ENCODE results near the gene SPTBN4.

SPTBN4 gene

DNA sequence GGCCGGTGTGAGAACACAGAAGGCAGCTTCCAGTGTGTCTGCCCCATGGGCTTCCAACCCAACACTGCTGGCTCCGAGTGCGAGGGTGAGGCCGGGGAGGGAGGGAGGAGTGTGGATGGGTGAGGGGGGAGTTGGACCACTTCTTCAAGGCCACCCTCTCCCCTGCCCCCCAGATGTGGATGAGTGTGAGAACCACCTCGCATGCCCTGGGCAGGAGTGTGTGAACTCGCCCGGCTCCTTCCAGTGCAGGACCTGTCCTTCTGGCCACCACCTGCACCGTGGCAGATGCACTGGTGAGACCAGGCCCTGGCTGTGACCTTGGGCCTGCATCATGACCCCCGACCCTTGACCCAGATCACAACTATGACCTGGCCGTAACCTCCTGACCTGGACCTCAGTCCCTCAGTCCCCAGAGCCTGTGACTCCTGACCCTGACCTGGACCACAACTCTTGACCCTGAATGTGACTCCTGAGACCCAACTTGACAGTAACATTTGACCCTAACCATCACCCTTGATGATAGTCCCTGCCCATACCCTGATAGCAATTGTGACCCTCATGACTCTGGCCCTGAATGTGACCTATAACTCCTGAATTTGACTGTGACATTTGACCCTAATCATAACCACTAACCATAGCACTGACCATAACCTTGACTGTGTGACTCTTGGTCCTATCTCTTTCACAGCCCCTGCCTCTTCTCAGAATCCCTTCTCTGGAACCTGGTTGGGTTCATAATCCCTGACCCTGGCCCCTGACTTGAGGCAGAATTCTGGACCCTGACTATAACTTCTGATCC is 145.3 kb downstream of the SPTBN4 start (continued):
- TF ChIP-seq, protein P1, sequence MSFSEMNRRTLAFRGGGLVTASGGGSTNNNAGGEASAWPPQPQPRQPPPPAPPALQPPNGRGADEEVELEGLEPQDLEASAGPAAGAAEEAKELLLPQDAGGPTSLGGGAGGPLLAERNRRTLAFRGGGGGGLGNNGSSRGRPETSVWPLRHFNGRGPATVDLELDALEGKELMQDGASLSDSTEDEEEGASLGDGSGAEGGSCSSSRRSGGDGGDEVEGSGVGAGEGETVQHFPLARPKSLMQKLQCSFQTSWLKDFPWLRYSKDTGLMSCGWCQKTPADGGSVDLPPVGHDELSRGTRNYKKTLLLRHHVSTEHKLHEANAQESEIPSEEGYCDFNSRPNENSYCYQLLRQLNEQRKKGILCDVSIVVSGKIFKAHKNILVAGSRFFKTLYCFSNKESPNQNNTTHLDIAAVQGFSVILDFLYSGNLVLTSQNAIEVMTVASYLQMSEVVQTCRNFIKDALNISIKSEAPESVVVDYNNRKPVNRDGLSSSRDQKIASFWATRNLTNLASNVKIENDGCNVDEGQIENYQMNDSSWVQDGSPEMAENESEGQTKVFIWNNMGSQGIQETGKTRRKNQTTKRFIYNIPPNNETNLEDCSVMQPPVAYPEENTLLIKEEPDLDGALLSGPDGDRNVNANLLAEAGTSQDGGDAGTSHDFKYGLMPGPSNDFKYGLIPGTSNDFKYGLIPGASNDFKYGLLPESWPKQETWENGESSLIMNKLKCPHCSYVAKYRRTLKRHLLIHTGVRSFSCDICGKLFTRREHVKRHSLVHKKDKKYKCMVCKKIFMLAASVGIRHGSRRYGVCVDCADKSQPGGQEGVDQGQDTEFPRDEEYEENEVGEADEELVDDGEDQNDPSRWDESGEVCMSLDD (tag by site-specific recombination; IDR thresholded peaks at IDR 0.05), result 0 out of 2 replicates have a peak, but pooled peaks have one; percentile 16
- TF ChIP-seq ZNF366 (tag by site-specific recombination; conservative IDR thresholded peaks at IDR 0.05) (no peak), ZNF19 (tag by site-specific recombination; IDR thresholded peaks at IDR 0.05; ENCODE audit: low read depth) (no peak), ZNF777 (tag by site-specific recombination; IDR thresholded peaks at IDR 0.05; ENCODE audit: borderline replicate concordance) (no peak), ZIC2 (tag by site-specific recombination; IDR thresholded peaks at IDR 0.05) (no peak), ZBTB7A (tag by site-specific recombination; IDR thresholded peaks at IDR 0.05; ENCODE audit: low read depth) (peak; percentile 9; the same call in 1 of the 2 replicates), ZNF621 (tag by site-specific recombination; IDR thresholded peaks at IDR 0.05) (no peak), KLF9 (tag by site-specific recombination; IDR thresholded peaks at IDR 0.05; ENCODE audit: low read depth) (no peak), KLF8 (tag by site-specific recombination; IDR thresholded peaks at IDR 0.05) (no peak)
- TF ChIP-seq, protein P2, sequence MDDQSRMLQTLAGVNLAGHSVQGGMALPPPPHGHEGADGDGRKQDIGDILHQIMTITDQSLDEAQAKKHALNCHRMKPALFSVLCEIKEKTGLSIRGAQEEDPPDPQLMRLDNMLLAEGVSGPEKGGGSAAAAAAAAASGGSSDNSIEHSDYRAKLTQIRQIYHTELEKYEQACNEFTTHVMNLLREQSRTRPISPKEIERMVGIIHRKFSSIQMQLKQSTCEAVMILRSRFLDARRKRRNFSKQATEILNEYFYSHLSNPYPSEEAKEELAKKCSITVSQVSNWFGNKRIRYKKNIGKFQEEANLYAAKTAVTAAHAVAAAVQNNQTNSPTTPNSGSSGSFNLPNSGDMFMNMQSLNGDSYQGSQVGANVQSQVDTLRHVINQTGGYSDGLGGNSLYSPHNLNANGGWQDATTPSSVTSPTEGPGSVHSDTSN (CRISPR knock-in tag; IDR thresholded peaks at IDR 0.05), result no peak

DNA sequence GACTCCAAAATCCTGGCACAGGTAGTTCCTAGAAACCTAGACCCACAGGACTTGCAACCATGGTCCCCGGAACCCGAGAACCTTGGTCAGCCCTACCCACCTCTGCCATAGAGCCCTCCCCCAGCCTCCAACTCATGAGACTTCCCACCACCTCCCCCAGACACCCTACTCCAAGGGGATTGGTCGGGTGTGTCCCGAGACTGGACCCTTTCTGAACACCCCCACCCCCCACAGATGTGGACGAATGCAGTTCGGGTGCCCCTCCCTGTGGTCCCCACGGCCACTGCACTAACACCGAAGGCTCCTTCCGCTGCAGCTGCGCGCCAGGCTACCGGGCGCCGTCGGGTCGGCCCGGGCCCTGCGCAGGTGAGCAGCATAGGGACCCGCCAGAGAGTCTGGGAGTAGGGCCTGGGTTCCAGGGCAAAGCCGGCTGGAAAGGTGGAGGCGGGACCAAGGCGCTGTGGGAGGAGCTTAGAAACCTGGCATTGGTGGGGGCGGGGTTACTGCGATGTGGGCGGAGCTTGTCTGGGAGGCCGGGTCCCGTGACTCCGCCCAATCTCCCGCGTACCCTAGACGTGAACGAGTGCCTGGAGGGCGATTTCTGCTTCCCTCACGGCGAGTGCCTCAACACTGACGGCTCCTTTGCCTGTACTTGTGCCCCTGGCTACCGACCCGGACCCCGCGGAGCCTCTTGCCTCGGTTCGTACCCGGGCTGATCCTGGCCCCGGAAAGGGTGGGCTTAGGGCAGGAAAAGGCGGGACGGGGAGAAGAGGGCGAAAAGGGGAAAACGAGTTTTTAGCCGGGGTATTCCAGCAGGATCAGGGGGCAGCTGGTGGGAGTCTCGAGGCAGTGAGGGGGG is 146.3 kb downstream of the SPTBN4 start:
- peaks cover 22% of the 10 kb centered on the region for H3K4me1 ChIP-seq (ENCODE audit: control insufficient read depth, insufficient read depth, low read length)
- TF ChIP-seq OVOL3 (tag by site-specific recombination; IDR thresholded peaks at IDR 0.05) (no peak), ZNF48 (tag by site-specific recombination; IDR thresholded peaks at IDR 0.05) (no peak), ZNF501 (tag by site-specific recombination; IDR thresholded peaks at IDR 0.05) (0 out of 2 replicates have a peak, but pooled peaks have one; percentile 1), ZNF792 (tag by site-specific recombination; IDR thresholded peaks at IDR 0.05) (no peak), ZNF791 (tag by site-specific recombination; IDR thresholded peaks at IDR 0.05) (no peak), SP2 (tag by site-specific recombination; IDR thresholded peaks at IDR 0.05) (peak; percentile 29; the same call in 1 of the 2 replicates), ZFHX2 (tag by site-specific recombination; conservative IDR thresholded peaks at IDR 0.05) (peak; percentile 44; the same call in 1 of the 2 replicates), ZNF423 (tag by site-specific recombination; IDR thresholded peaks at IDR 0.05) (no peak), ZNF596 (tag by site-specific recombination; IDR thresholded peaks at IDR 0.05) (no peak), KLF8 (tag by site-specific recombination; IDR thresholded peaks at IDR 0.05) (peak; percentile 76), EGR2 (tag by site-specific recombination; IDR thresholded peaks at IDR 0.05; ENCODE audit: low read depth) (peak; percentile 36; the same call in 1 of the 2 replicates), SP3 (tag by site-specific recombination; IDR thresholded peaks at IDR 0.05) (peak; percentile 77)
- H3K9me3 ChIP-seq (ENCODE audit: control insufficient read depth, insufficient read depth, low read depth, low read length), result no peaks in the 10 kb centered on the region
- peaks cover 0 to 5% of the 10 kb centered on the region in 2 experiments; a peak in 2 of 3 replicates for H3K36me3 ChIP-seq (ENCODE audit: control insufficient read depth in 2 of 2, insufficient read depth in 1 of 2, low read length in 2 of 2)
- ChIA-PET POLR2A (interaction anchor here (1.0 to 1.1 kb wide), 2 partner anchors 9 to 10 kb away, joined by 4 to 5 read pairs; no protein-coding TSS in a partner anchor), CTCF (interaction anchor here (0.6 to 1.0 kb wide), 6 partner anchors 8 to 148 kb away, joined by 3 to 5 read pairs (median 4); no protein-coding TSS in a partner anchor)
- H3K27ac ChIP-seq (ENCODE audit: extremely low read depth, low read depth, low read length), result no peak overlapping the region
- no peak overlapping the region for H3K4me3 ChIP-seq (ENCODE audit: low read depth, low read length)

Measured in HEK293 (cell line).